ENCODE measurements around the gene NDUFS6.

NDUFS6 gene

GRCh38 chr5:1834022-1834551 lies 32.9 kb downstream of the NDUFS6 start:
- Histone ChIP-seq H3K4me3 (ENCODE audit: low read depth in 1 of 2, low read length in 1 of 2) (no peak overlapping the region), H3K36me3 (no peaks in the 10 kb centered on the region), H3K27me3 (peaks cover 66% of the 10 kb centered on the region), H3K9me3 (no peaks in the 10 kb centered on the region), H3K27ac (no peak overlapping the region), H3K4me1 (ENCODE audit: control insufficient read depth in 1 of 2, insufficient read depth in 1 of 2, low read depth in 1 of 2, low read length in 1 of 2) (no peaks in the 10 kb centered on the region)
- TF ChIP-seq CTCF (IDR thresholded peaks at IDR 0.05), result no peak

GRCh38 chr5:1834721-1835429 lies 33.7 kb downstream of the NDUFS6 start:
- H3K9me3 ChIP-seq, result no peaks in the 10 kb centered on the region
- no peak for TF ChIP-seq CTCF (IDR thresholded peaks at IDR 0.05)
- no peak overlapping the region for H3K4me3 ChIP-seq (ENCODE audit: low read depth in 1 of 2, low read length in 1 of 2)
- H3K27ac ChIP-seq, result no peak overlapping the region
- H3K27me3 ChIP-seq, result peaks cover 72% of the 10 kb centered on the region
- H3K36me3 ChIP-seq, result no peaks in the 10 kb centered on the region
- H3K4me1 ChIP-seq (ENCODE audit: control insufficient read depth in 1 of 2, insufficient read depth in 1 of 2, low read depth in 1 of 2, low read length in 1 of 2), result no peaks in the 10 kb centered on the region

GRCh38 chr5:1835431-1835830 lies 34.2 kb downstream of the NDUFS6 start:
- Histone ChIP-seq H3K9me3 (no peaks in the 10 kb centered on the region), H3K27ac (no peak overlapping the region), H3K4me1 (ENCODE audit: control insufficient read depth in 1 of 2, insufficient read depth in 1 of 2, low read depth in 1 of 2, low read length in 1 of 2) (no peaks in the 10 kb centered on the region), H3K36me3 (no peaks in the 10 kb centered on the region), H3K4me3 (ENCODE audit: low read depth in 1 of 2, low read length in 1 of 2) (no peak overlapping the region), H3K27me3 (peaks cover 77% of the 10 kb centered on the region)
- TF ChIP-seq CTCF (IDR thresholded peaks at IDR 0.05), result no peak

- H3K4me1 ChIP-seq (ENCODE audit: control insufficient read depth in 1 of 2, insufficient read depth in 1 of 2, low read depth in 1 of 2, low read length in 1 of 2), result no peaks in the 10 kb centered on the region
- TF ChIP-seq CTCF (IDR thresholded peaks at IDR 0.05), result no peak
- H3K27ac ChIP-seq, result no peak overlapping the region
- no peak overlapping the region for H3K4me3 ChIP-seq (ENCODE audit: low read depth in 1 of 2, low read length in 1 of 2)
- no peaks in the 10 kb centered on the region for H3K36me3 ChIP-seq
- no peaks in the 10 kb centered on the region for H3K9me3 ChIP-seq
- H3K27me3 ChIP-seq, result peaks cover 82% of the 10 kb centered on the region
These were observed 35.1 kb downstream of the NDUFS6 start for GRCh38 chr5:1836176-1836890.

GRCh38 chr5:1836891-1837880 lies 36.0 kb downstream of the NDUFS6 start:
- no peak overlapping the region for H3K4me3 ChIP-seq (ENCODE audit: low read depth in 1 of 2, low read length in 1 of 2)
- no peak for TF ChIP-seq CTCF (IDR thresholded peaks at IDR 0.05)
- H3K27ac ChIP-seq, result no peak overlapping the region
- H3K9me3 ChIP-seq, result no peaks in the 10 kb centered on the region
- H3K36me3 ChIP-seq, result no peaks in the 10 kb centered on the region
- peaks cover 82% of the 10 kb centered on the region for H3K27me3 ChIP-seq
- H3K4me1 ChIP-seq (ENCODE audit: control insufficient read depth in 1 of 2, insufficient read depth in 1 of 2, low read depth in 1 of 2, low read length in 1 of 2), result no peaks in the 10 kb centered on the region

Data from neutrophil (primary cell).